Astrocyte of the spinal cord (primary cell): ENCODE data around the gene TMIGD2.

ENCODE experiments used
- DNase-seq: peaks from one replicate; pipeline ENCODE4 v3.0.0; 2011; ENCODE audit warnings: low read depth, low spot score
- H3K4me3 ChIP-seq: 2 replicates; pipeline ENCODE4 v1.5.1; 2011; ENCODE audit warnings: low read depth, mild to moderate bottlenecking, low read length, moderate library complexity
- in situ Hi-C: cut with HindIII; loops from 2 replicates; pipeline ENCODE4 v1.10.0; 2017; ENCODE audit warnings: low sequenced_read_pairs
- TF ChIP-seq, protein P1 (sequence below): IDR thresholded peaks from 2 replicates; pipeline ENCODE4 v1.5.1; 2012; ENCODE audit warnings: low read depth, mild to moderate bottlenecking, low read length, inconsistent platforms

The TMIGD2 gene

DNA sequence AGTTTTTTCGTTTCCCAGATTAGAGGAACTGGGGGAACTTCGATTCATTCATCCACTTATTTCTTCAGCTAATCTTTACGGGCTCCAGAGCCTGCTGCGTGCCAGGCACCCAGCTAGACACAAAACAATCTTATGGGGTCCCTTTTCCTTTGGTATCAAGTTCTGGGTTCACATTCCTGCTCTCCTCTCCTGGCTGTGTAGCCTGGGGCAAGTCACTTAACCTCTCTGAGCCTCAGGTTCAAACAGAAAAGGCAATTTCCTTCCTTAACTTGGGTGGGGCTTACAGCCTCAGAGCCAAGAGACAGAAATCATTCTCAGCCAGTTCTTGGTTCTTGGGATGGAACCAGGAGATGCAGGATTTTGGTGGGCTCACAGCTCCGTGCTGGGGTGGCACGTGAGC, 17.2 kb downstream of the TMIGD2 start:
- TF ChIP-seq, protein P1, sequence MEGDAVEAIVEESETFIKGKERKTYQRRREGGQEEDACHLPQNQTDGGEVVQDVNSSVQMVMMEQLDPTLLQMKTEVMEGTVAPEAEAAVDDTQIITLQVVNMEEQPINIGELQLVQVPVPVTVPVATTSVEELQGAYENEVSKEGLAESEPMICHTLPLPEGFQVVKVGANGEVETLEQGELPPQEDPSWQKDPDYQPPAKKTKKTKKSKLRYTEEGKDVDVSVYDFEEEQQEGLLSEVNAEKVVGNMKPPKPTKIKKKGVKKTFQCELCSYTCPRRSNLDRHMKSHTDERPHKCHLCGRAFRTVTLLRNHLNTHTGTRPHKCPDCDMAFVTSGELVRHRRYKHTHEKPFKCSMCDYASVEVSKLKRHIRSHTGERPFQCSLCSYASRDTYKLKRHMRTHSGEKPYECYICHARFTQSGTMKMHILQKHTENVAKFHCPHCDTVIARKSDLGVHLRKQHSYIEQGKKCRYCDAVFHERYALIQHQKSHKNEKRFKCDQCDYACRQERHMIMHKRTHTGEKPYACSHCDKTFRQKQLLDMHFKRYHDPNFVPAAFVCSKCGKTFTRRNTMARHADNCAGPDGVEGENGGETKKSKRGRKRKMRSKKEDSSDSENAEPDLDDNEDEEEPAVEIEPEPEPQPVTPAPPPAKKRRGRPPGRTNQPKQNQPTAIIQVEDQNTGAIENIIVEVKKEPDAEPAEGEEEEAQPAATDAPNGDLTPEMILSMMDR = no peak
- in situ Hi-C loops = no loop called here
- no peak for DNase-seq
- H3K4me3 ChIP-seq = no peak overlapping the region

DNA sequence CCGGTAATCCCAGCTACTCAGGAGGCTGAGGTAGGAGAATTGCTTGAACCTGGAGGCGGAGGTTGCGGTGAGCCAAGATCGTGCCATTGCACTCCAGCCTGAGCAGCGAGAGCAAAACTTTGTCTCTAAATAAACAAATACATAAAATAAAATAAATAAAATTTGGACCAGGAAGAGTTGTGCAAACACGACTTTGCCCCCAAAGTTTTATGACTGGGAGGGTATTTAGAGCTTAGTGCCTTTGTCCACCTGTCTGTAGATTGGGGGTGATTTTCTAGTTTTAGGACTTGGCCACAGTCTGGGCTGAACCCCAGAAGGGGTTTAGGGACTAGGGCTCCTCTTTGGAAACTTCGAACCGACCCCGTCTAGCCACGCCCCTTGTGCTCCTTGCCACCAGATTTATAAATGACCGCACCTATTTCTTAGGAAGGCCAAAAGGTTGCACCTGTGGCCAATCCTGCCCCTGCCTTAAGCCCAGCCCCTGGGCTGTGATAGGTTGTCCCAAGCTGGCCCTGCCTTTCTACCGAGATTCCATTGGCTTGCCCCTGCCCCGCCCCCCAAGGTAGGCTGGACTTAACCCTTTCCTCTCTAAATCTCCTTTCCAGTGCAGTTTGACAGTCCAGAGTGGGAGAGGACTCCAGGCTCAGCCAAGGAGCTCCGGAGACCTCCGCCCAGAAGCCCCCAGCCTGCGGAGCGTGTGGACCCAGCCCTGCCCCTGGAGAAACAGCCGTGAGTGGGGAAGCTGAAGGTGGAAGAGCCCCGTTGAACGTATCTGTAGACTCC, 17.8 kb downstream of the TMIGD2 start:
- DNase-seq = no peak
- H3K4me3 ChIP-seq = no peak overlapping the region
- in situ Hi-C loops = no loop called here
- TF ChIP-seq, protein P1 = no peak

- H3K4me3 ChIP-seq = no peak overlapping the region
- in situ Hi-C loops = no loop called here
- DNase-seq = no peak
- TF ChIP-seq, protein P1 = no peak
These were observed 22.4 kb downstream of the TMIGD2 start for GRCh38 chr19:4279530-4280422.

DNA sequence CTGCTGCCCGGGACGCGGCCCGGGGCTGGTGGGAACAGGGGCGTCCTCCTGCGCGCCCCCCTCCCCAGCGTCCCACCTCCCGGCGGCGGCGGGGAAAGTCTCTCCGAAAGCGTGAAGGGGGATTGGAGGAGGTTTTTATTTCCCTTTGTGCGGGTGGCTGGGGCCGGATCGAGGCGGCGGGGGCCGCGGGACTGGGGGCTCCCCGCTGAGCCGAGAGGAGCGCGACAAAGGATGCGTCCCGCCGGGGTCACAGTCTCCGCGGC, 23.0 kb downstream of the TMIGD2 start:
- in situ Hi-C loops = no loop called here
- no peak for DNase-seq
- TF ChIP-seq, protein P1 = no peak
- H3K4me3 ChIP-seq = no peak overlapping the region

GRCh38 chr19:4278419-4279266, 23.5 kb downstream of the TMIGD2 start, which contains the start of gene SHD:
Gene SHD (plus strand): TSS chr19:4279266. CDS start chr19:4280064, 798 bp downstream.
- no peak for DNase-seq
- H3K4me3 ChIP-seq = no peak within 1 kb of the TSS
- TF ChIP-seq, protein P1 = no peak
- in situ Hi-C loops = no loop called here

- no peak for DNase-seq
- no peak overlapping the region for H3K4me3 ChIP-seq
- in situ Hi-C loops = no loop called here
- TF ChIP-seq, protein P1 = no peak
These were observed 24.2 kb downstream of the TMIGD2 start for GRCh38 chr19:4278010-4278409.
